OCI-LY1 (cell line): ENCODE results near the gene AK6.

Experiments
- EZH2 ChIP-seq: fragments of 200-600 bp; sonication (generic), shearing (Covaris generic); IDR thresholded peaks from 2 replicates; pipeline ENCODE4 v1.8.0; 2017; ENCODE audit warnings: borderline replicate concordance, mixed run types, mild to moderate bottlenecking, antibody characterized with exemption, low read length, moderate library complexity, mixed read lengths
- TF ChIP-seq, protein P1 (sequence below): fragments of 200-600 bp; sonication (generic), shearing (Covaris generic); IDR thresholded peaks from 2 replicates; pipeline ENCODE4 v1.5.1; 2017; ENCODE audit warnings: mild to moderate bottlenecking, antibody characterized with exemption, low read length, moderate library complexity, mixed read lengths

DNA sequence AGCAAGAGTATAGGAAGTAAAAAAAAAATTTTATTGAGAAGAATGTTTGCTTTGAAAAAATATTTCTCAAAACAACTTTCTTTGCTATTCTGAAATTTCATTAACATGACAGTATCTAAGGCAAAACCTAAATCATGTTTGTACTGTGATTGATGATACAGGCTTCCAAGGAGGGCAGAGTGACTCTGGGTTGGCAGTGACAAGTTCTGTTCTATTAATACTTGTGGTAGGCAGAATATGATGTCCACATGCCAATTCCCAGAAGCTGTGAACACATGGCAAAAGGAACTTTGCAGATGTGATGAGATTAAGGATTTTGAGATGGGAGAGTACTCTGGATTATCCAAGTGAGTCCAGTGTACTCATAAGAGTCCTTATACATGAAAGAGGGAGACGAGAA, 53.3 kb downstream of the AK6 start:
- TF ChIP-seq, protein P1, sequence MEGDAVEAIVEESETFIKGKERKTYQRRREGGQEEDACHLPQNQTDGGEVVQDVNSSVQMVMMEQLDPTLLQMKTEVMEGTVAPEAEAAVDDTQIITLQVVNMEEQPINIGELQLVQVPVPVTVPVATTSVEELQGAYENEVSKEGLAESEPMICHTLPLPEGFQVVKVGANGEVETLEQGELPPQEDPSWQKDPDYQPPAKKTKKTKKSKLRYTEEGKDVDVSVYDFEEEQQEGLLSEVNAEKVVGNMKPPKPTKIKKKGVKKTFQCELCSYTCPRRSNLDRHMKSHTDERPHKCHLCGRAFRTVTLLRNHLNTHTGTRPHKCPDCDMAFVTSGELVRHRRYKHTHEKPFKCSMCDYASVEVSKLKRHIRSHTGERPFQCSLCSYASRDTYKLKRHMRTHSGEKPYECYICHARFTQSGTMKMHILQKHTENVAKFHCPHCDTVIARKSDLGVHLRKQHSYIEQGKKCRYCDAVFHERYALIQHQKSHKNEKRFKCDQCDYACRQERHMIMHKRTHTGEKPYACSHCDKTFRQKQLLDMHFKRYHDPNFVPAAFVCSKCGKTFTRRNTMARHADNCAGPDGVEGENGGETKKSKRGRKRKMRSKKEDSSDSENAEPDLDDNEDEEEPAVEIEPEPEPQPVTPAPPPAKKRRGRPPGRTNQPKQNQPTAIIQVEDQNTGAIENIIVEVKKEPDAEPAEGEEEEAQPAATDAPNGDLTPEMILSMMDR = no peak
- TF ChIP-seq EZH2 = no peak
